Stimulated activated CD4-positive, alpha-beta T cell treated with anti-CD3 and anti-CD28 coated beads, Interleukin-1b, Interleukin-23, amount 100 ng/mL, for 1 hour (primary cell): ENCODE measurements around the gene CCDC182.

Source experiments
- DNase-seq, 2 donors: peaks; one replicate each; pipeline ENCODE4 v3.0.0-alpha.2; 2020; ENCODE audit warnings: low read depth in 2 of 2

CCDC182 gene

DNA sequence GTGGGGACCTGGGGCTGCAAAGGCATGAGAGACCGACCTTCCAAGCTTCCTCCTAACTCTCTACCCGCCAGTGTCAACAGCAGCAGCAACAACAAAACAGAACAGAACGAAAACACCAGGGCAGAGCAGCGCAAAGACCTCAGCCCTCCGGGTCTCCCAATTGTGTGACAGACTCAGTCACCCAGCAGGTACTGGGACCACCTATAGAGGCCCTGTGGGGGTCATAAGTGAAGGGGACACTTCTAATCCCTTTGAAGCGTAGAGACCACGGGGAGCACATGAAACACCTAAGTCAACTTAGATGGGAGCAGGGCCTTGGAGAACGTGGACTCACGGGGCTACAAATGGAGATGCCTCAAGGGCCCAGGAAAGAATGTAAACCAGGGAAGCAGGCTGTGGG, 12.6 kb upstream of the CCDC182 start:
- DNase-seq, result no peak

DNA sequence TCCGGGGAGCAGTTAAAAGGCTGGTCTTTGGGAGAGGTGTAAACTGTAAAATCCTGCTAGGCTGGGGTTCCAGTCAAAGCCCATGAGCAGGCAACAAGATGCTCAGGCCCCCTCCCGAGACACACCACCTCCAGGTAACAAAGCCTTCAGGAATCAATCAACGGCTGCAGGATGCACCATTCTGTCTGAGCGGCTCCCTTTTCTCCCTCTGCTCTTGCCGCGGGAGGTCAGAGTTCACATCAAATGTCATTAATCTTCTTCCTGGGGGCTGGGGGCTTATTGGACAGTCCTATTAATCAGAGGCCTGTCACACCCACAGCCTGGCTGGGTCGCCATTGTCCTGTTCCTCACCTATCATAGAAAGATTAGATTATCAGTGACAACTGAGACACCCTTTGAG, 11.9 kb upstream of the CCDC182 start:
- no peak for DNase-seq

DNA sequence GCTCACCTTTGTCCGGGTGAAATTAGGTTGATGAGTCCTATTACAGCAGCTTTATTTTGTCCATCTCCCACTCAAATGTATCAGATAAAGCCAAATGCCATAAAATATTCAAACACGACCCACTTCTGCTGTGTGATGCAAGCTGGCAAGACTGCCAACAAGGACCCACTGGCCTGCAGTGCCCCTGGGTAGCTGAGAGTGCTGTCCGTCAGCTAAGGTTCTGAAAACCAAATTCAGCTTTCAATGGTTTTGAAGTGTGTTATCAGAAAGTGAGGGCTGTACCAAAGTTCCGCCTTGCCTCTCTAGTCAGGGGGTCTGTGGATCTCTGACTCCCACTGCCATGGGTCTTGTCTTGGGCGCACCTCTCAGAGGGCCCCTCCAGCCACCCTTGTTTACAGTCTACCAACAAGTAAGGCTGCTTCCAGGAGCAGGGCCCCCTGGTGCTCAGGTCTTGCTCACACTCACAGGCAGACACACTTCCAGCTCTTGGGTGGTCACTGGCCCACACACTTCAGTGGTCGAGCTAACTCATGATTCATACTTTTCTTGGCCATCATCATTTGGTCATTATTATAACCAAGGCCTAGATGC, 10.5 kb upstream of the CCDC182 start:
- DNase-seq, result no peak

DNA sequence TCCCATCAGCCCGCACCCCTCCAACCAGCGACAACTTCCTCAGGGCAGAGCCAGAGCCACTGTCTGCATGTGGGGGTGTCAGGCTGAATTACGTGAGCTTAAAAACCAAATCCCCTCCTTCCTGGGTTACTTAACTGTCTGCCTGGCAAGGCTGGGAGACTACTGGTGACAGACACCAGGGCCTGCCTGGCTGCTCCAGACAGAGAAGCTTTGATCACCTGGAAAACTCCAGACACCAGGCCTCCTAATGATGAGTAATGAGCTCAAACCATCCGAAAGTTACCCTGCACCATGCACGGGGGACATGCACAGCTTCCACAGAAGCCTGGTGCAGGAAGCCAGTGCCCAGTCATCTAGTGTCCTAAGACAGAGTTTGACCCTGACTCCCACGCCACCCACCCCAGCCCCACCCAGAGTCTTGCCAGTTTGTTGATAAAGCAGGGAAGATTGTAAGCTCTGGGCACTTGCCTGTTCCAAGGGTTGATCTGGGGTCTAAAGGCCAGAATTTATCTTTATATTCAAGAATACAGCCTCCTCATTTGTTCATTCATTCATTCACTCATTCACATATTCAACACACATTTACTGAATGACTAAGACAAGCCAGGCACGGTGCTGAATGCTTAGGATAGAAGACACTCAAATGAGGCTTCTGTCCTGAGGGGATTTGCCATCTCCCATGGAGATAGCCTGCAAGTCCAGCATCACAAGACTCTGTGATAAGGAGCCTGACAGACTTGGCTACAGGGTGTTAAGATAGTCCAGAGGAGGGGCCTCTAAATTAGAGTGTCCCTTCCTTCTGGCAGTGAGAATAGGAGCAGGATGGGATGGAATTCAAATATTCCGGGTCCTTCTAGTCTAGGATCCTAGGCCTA, 7.2 kb upstream of the CCDC182 start:
- no peak for DNase-seq

DNA sequence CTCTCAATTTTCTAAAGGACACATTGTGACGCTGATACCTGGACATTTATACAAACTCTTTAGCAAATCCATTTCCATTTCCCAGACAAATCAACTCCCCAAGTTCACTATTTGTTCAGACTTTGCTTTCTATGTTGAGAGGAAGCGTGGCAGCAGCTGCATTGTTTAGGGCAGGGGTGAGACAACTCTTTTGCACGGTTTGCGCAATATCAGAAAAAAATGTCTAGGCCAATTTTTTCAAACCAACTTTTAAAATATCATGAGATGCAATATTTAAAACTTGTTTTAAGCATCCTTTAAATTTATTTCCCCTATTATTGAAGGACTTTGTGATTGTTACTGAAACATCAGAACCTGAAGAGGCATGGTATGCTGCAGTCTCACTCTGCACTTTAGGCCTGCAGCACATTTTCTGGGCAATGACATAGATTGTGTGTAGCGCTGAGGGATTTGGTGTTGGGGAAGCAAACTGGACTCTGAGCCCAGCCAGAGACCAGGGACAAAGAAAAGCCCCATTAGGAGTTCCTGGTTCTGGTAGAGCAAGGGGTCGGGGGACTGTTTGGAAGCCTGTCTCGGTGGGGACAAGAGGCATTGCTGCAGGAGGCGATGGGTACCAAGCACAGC, 6.4 kb upstream of the CCDC182 start:
- DNase-seq, result no peak

DNA sequence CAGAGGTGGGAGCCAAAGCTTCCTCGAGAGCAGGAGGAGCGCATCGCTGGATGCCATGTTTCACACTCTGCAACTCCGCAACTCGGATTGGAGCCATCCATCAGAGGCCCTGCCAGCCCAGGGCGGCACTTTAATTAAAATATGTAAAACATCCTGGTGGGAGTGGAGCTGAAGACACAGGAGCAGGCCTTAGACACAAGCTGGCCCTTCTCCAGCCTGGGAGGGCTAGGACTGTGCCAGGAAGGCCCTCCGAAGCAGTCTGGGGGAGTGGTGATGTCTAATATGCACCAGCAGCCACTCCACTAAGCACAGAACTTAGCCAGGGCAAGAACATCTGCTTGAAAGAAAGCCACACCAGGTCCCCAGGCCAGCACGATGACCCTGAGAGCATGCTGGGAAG, 5.8 kb upstream of the CCDC182 start:
- no peak for DNase-seq

DNA sequence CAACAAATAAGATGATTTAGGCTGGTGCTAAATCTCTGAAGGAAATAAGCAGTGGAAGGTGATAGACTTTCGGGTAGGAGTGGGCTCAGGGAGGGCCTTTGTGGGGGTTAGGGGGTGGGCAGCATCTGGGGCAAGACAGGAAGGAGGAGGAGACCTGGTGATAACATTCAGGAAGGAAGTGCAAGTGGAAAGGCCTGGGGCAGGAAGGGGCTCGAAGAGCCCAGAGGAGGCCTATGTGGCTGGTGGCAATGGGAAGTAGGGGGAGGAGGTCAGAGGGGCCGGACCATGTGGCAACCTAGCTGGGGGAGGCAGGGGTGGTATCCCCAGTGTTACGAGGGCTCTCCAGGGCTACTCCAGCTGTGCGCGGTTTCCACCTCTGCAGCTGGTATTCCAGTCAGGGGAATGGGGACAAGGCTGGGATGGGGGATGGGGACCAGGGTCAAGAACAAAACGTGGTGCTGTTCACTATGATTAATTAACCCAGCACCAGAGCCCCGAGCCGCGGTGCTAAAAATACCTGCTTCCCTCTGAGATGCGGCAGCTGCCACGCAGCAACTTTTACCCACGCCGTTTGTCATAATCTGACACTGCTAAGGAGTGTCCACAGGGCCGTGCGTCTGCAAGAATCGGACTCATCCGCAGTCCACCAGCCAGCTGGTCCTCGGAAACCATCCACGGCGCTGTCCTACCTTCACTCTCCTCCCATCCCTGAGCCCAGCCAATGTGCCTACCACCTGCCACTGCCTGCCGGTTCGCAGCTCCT, 5.2 kb upstream of the CCDC182 start:
- no peak for DNase-seq

DNA sequence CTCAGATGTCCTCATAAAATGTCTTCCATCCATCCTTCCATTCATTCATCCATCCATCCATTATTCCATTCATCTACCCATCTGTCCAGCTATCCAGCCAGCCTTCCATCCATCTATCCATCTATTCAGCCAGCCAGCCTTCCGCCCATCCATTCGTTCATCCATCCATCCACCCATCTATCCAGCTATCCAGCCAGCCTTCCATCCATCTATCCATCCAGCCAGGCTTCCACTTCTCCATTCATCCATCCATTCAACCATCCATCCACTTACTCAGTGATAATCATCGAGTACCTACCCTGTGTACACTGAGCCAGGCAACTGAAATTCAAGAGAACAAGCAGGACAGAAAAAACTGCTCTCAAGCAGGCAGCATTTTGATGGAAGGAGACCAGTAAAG, 4.6 kb upstream of the CCDC182 start:
- DNase-seq, result no peak

DNA sequence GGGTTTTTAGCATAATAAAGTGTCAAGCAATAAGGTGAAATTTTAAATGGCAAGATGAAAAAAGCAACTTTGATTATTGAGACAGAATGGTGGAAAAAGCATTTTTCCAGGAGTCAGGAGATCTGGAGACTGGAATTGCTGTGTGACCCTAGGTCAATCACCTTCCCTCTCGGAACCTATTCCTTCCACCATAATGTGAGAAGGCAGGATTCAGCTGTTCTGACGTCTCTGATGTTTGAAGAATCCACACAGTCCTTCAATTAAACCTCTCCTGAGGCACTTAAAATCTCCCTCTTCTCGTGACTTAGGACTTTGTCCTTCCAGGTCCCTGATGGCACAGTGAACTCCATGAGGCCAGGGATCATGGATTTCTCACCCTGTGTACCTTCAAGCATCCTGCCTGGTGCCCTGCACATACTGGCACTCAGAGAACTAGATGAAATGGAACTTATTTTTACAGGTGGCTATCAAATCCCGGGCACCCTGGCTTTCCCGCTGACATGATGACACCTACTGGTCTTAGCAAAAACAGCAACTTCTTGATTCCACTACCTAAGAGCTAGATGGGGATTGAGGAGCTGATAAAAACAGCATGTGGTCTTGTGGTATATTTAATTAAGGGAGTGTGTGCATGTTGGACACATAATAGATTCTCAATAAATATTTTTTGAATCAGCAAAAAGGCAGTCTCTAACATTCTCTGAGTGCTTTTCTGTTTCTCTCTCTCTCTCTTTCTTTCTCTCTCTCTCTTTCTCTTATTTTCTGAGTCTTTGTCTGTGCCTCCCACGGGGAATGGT, 2.3 kb upstream of the CCDC182 start:
- DNase-seq, result no peak

DNA sequence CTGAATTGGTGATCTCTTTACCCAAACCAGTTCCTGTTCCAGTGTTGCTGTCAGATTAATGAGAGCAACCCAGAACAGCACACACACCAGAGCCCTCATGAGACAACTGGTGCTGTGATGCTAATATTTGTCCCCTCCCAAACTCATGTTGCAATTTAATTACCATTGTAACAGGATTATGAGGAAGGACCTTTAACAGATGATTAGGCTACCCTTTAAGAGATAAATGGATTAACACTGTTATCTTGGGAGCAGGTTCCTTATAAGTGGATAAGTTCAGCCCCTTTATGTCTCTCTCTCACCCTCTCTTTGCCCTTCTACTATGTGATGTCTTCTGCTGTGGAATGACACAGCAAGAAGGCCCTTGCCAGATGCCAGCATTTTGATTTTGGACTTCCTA, 1.1 kb upstream of the CCDC182 start:
- DNase-seq, result no peak

DNA sequence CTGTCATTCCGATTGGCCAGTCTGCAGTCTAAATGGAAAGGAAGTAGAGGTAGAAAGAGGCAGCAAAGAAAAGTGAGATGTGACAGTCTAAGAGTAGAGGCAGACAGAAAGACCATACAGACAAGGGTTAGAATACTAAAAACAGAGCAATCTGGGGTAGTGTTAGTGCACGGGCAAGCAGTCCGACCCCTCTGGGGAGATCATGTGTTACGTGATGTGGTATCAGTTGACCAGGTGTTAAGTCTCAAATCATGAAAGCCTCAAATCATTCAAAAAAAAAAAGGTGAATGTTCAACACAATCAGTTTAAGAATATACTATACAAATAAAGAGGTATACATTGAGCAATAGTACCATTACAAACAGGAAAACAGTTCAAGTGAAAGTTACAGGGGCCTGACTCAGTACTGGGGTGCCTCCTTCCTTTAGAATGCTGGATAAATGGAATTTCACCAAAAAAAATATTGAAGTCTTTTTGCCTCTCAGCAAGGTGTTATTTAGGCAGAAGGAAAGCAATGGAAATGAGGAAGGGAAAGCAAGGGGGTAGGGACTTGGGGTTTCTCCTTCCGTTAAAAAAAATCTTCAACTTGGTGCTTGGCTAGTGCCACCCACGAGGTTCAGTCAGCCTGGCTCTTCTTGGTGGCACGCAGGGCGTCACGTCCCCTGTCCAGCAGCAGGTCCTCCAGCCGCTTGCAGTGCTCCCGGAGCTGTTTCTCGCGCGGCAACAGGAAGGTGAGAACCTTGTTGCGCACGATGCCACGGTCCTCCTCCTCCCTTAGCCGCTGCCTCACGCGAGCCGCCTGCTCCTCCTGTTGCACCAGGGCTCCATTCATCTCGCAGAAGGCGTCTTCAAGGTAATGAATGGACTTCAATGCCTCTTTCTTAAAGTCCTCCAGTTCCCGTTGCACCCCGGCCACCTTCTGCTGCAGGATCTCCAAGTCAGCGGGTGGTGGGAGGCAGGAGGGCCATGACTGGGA, 616 bp downstream of the CCDC182 start:
- no peak for DNase-seq

DNA sequence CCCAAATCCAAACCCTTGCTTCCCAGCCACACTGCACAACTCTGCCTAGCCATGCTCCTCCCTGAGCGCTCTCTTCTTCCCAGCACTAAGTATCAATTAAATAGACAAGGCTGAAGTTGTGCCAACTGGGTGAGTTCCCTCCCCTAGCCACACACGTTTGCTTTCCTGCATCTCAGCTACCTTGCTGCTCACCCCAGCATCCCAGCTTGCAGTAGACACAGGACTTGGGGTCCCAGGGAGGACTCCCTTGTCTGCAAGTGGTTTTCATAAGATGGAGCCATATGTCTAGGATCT, 4.9 kb downstream of the CCDC182 start:
- no peak for DNase-seq

DNA sequence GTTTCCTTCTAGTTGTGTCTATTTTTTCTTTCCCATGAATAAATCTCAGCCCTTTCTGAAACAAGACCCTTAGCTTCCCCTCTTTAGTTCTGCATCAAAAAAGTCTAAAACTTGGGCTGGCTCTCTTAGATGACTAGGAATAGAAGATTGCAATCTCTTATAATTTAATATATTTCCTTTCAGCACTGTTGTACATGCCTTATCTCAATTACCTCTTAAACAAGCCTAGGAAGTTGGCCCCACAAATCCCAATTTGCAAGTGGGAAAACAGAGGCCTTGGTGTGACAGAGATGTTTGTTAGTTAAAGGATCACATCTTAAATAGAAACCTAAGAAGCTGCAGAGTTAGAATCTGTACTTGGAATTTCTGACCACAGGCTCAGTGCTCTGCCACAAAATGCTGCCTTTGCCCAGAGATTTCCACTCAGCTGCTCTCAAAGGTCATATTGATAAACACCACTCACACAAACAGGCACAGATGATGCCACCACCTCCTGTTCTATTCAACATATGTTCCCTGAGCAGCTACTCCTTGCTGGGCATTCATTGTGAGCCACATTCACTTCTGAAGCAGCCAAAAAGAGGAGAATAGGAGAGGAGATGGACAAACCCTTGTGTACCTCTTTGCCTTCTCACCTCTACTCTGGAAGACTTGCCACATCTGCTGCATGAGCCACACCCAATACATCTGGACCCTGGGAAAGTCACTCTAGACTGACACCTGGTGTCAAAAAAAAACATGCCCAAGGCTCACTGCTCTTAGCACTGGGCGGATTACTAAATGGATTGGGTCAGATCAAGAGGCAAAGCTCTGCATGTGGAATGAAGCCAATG, 5.5 kb downstream of the CCDC182 start:
- DNase-seq, result no peak

DNA sequence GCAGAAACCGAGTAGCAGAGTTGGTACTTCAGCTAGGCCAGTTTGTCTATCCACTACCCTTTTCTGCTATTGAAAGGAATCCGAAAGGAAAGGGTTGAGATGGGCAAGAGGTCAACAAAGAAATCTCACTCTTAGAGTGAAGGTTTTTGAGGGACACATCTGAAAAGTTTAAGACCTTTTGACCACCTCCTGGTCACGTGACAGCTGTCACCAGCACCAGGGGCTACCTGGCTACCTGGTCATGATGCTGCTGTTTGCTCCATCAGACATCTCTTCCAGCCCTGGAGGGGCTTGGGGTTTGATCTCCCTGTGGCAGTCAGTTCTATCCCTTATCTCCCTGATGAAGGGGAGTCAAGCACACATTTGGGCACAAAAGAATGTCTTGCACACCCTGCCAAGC, 7.6 kb downstream of the CCDC182 start:
- DNase-seq, result no peak

DNA sequence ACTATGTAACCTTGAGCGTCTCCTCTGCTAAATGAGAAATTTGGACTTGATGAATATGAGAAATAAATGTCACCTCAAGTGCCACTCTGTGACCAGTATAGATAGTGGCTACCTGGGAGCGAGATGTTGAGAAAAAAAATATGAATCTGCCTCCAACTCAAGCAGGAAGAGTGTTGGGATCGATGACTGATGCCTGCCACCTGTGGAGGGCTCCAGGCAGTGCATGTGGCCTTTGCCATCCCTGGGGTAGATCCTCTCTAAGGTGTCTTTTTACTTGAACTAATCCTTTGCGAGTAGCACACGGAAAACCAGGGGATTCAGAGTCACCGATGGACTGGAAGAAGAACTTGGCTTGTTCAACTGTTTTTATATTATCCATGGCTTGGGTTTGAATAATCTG, 9.4 kb downstream of the CCDC182 start:
- DNase-seq, result no peak

DNA sequence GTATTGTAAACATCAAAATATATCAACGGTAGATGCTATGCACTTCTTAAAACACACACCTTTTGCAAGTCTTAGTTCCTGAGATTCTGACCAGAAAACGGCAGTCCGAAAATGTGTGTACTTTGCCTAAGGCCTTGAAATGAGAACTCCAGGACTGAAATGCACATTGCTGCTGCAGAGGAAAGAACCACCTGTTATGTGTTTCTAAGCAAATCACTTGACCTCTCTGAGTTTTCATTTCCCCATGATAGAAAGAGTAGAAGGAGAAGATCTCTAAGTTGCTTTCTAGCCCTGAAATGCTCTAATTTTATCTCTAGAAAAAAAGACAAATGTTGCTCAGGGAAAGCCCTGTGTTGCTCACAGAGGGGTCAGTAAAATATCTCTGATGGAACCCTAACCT, 9.9 kb downstream of the CCDC182 start:
- no peak for DNase-seq

DNA sequence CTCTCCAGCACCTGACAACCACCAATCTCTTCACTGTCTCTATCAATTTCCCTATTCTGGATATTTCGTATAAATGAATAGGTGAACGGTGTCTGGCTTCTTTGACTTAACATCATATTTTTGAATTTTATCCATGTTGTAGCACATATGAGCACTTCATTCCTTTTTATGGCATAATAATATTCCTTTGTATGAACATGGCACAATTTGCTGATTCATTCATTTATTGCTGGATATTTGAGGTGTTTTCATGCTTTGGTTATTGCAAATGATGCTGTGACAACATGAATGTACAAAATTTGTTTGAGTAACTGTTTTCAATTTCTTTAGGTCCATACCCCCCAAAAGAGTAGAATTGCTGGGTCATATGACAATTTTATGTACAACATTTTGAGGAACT, 12.0 kb downstream of the CCDC182 start:
- DNase-seq, result no peak

DNA sequence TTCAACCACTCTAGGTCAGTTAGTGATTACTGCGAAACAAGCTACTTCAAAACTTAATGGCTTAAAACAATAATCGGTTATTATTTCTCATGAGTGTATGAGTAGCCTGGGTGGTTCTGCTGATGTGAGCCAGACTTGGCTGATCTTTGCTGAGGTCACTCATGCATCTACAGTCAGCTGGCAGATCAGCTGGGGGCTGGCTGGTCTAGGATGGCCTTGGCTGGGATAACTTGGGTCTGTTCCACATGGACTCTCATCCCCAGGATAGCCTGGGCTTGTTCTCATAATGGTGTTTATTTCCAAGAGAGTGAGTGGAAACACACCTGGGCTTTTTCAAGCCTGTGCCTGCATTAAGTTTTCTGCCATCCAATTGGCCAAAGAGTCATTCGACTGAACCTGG, 13.0 kb downstream of the CCDC182 start:
- DNase-seq, result no peak

DNA sequence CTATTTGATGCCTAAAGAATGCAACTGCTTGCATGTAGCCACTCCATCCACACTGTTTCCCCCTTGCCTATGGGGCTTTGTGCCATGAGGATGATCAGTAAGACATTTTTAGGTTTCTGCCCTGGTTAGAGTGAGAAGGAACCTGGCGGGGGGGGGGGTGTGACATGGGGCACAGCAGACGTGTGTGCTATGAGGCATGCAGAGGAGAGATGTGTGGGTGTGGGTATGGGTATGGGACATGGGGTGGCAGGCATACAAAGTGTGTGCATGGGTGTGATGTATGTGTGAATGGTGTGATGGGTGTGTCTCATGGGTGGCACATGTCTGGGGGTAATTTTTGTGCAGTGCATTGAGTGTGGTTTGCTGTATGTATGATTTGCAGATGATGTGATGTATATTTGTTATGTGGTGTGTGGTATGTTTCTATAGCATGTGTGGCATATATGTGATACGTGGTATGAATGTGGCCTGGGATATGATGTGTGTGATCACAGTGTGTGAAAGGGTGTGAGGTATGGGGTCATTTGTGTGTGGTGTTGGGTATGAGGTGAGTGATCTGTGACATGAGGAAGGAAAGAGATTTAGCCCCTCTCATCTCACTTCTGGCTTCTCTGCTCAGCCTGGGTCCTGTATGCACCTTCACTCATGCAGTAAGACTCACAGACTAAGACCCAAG, 14.9 kb downstream of the CCDC182 start:
- no peak for DNase-seq
